Measurements from ENCODE around the gene PTPRN2.

Gene PTPRN2

GRCh38 chr7:158556721-158557440 is 30.7 kb downstream of the PTPRN2 start:
- DNase-seq (ENCODE audit: low read depth) = no peak
- TF ChIP-seq CTCF (IDR thresholded peaks at IDR 0.05; ENCODE audit: low read depth, low read length, missing control alignments) = no peak

DNA sequence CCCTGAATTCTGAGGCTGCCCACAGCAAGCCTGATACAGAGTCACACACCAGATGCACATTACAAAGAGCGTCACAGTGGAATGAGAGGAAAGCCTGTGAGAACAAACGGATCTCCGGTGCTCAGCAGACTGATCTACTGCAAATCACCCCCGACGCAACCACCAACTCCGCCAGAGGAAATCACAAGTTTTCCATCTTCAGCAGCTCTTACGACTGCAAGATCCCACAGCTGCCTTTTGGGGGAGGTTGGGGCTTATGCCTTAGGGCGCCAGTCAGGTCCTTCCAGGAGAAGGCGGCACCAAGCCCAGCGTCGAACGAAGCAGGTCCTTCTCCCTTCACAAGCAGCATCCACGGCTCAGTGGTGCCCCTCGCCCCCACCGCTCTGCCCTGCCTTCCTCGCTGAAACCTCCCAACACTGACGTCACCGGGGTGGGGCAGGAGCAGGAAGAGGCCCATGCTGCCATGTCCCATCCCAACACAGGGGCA is 32.5 kb downstream of the PTPRN2 start:
- no peak for TF ChIP-seq CTCF (IDR thresholded peaks at IDR 0.05; ENCODE audit: low read depth, low read length, missing control alignments)
- no peak overlapping the region for H3K4me3 ChIP-seq (ENCODE audit: low read depth, low read length)
- no peak for DNase-seq (ENCODE audit: low read depth)

More at GRCh38 chr7:158556721-158557440, 30.7 kb downstream of the PTPRN2 start:
- no peak overlapping the region for H3K4me3 ChIP-seq (ENCODE audit: low read depth, low read length)

- no peak for TF ChIP-seq CTCF (IDR thresholded peaks at IDR 0.05; ENCODE audit: low read depth, low read length, missing control alignments)
Observed at GRCh38 chr7:158550886-158551452, 36.7 kb downstream of the PTPRN2 start.

DNA sequence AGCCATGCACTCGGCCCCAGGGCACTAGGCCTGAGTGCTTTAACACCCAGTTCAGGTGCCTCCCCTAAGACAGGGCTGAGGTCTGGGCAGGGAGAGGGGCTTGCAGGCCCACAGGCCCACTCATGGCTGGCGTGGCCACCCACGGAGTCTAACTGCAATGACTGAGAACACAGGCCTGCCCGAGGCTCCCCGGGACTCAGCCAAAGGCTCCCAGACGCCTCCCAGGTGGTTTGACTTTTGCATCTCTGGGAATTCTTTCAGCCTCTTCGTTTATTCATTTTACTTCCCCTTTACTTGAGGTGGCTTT is 37.3 kb downstream of the PTPRN2 start:
- H3K4me3 ChIP-seq (ENCODE audit: low read depth, low read length) = no peak overlapping the region
- no peak for DNase-seq (ENCODE audit: low read depth)
- TF ChIP-seq CTCF (IDR thresholded peaks at IDR 0.05; ENCODE audit: low read depth, low read length, missing control alignments) = no peak

More at GRCh38 chr7:158550886-158551452, 36.7 kb downstream of the PTPRN2 start:
- no peak for DNase-seq (ENCODE audit: low read depth)
- H3K4me3 ChIP-seq (ENCODE audit: low read depth, low read length) = no peak overlapping the region

- no peak for TF ChIP-seq CTCF (IDR thresholded peaks at IDR 0.05; ENCODE audit: low read depth, low read length, missing control alignments)
- no peak overlapping the region for H3K4me3 ChIP-seq (ENCODE audit: low read depth, low read length)
- no peak for DNase-seq (ENCODE audit: low read depth)
Observed at GRCh38 chr7:158549616-158550393, 37.8 kb downstream of the PTPRN2 start.

GRCh38 chr7:158549176-158549615 is 38.4 kb downstream of the PTPRN2 start:
- no peak for TF ChIP-seq CTCF (IDR thresholded peaks at IDR 0.05; ENCODE audit: low read depth, low read length, missing control alignments)
- H3K4me3 ChIP-seq (ENCODE audit: low read depth, low read length) = no peak overlapping the region

More at GRCh38 chr7:158549176-158549615, 38.4 kb downstream of the PTPRN2 start:
- DNase-seq (ENCODE audit: low read depth) = no peak
